8988T (cell line): ENCODE results near the gene NAA80.
"Not testable (repeated sequence)": the region's sequence is repeated elsewhere in the genome, so short reads cannot be mapped to it uniquely, and the experiment has no call there.

ENCODE experiments used
- DNase-seq: peaks from one replicate; pipeline ENCODE4 v3.0.0; 2011

NAA80 gene

DNA sequence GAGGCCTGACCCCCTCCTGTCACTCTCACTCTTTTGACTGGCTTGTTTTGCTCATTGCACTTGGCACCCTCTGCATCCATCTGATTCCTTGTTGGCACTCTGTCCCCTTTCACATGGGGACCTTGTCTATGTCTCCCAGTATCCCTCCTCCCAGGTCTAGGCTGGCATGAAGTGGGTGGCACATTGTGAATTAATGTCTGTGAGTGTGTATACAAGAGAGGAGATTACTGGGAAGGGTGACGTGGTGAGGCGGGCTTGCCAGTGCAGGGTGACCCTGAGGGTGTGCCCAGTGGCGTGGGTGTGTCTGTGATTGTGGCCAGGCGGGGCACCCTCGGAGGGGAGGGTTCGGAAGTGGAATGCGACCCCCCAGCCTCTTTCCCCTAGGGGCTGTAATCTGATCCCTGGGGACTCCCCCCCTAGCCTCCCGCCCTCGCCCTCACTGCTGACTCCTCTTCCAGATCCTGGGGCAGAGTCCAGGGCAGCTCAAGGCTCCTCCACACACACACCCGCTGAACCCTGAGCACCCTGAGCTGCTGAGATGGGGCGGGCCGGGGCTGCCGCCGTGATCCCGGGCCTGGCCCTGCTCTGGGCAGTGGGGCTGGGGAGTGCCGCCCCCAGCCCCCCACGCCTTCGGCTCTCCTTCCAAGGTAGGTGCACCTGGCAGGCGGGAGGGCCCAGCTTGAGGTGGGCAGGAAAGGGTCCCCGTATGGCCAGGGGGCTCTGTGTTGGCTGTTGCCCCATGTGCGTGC, 30.3 kb downstream of the NAA80 start, which contains the start of gene SEMA3B:
TSS of gene SEMA3B (plus strand) at position 445 of the 749 bp plus-strand sequence. CDS start at position 539, 94 bp downstream.
- no peak for DNase-seq

DNA sequence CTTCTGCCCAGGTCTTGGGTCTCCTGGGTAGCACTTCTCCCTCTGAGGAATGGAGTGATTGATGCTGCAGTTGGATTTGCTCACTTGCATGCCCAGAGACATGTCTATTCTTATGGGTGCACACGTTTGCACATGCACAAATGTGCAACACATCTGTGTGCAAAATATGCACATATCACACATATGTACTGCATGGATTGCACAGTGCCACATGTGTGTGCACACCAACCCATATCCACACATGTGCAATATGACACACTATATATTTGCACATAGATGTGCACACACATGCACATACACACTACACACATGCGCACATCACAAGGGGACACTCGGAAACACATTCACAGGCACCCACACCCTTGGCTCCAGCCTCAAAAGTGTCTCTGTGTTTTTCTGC, 30.9 kb downstream of the NAA80 start:
- no peak for DNase-seq

DNA sequence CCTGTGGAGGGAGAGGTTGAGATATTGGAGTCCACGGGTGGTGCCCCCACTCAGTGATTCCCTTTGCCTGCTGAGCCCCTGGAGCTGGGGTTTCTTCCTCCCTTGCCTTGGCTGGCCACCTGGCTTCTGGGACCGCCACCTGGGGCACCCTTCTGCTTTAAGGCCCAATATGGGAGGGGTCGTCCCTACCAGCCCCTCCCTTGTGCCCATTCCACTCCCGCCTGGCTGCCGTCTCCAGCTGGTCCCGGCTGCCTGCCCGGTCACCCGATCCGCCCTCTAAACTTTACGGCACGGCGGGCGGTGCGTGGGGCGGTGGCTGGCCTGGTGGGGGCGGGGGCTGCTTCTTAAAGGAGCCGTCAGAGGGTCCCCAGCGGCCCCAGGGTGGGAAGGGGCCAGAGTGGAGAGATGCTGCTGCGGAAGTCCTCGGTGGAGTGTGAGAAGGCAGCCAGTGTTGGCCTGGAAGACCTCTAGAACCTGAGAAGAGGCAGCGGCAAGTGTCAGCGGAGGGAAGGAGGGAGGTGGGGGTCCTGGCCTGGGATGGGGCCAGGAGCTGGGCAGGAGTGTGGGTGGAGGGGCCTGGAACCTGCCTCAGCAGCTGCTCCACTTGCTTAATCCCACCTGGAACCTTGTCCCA, 31.8 kb downstream of the NAA80 start:
- DNase-seq, result no peak

DNA sequence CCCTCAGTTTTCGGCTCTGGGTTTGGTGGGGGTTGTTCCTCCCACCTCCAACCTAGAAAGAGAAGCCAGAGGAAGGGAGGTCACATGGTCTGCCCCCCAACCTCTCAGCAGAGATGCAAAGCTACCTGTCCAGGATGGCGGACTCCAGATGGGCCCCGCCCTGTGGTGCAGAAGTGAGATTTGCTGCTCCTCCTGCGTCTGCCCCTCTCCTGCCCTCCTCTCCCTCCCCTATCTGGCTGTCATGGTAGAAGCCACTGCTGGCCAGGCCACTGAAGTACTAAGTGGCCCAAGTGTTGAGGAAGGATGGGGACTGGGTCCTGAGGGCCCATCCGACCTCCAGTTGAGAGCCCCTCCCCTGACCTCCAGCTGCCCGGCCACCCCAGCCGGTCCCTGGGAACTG, 32.4 kb downstream of the NAA80 start:
- DNase-seq, result no peak

DNA sequence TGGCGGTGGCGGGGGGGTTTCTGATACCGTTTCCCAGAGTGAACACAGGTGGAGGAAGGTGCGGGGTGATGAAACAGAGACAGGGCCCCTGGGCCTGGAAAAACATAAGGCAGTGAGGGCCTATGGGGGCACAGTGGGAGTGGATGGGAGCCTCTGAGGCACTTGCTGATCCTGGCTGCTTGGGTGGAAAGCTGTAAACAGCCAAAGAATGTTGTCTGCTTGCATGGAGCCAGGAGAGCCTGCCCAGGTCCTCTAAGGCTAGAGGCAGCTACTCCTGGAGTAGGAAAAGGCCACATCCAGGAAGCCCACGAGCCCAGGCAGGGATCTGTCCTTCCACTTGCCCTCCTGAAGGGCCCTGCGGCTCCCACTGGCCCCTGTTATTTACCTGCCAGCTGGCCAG, 33.2 kb downstream of the NAA80 start:
- no peak for DNase-seq

DNA sequence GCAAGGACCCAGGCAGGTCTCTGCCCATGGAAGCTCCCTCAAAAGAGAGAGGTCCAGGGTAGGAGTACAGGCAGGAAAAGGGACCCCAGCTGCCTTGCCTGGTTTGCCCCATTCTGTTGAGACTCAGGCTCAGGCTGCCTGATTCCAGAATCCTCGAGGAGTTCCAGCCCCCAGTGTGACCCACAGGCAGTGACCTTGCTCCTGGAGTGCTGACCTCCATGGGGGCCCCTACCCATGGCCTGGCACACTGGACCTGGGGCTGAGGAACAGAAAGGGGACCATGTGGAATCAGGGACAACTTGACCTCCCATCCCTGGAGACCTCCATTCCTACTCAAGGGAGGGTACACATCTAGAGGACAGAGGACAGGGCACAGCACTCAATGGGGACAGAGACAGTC, 33.6 kb downstream of the NAA80 start:
- DNase-seq, result no peak

DNA sequence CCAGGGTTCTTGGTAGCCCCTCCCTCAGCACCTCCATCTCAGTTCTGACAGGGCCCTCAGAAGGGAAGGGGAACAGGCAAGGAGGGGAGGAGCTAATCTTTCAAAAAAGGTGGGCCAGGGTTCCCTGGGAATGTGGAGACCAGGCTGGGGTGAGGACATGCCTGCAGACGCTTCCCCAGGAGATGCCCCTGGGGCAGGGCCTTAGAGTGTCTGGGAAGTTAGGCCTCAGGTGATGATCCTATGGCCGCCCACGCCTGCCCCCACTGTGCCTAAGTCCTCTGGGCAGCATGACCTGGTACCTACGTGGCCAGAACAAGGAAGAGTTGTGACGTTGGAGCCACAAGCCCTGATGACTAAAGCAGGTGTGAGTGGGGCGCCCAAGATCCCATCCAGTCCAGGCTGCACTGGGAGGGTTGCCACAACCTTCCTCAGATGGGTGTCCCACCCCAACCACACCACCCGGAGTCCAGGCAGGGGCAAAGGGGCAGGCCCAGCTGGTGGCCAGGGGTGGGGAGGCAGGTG, 34.2 kb downstream of the NAA80 start:
- DNase-seq, result no peak

DNA sequence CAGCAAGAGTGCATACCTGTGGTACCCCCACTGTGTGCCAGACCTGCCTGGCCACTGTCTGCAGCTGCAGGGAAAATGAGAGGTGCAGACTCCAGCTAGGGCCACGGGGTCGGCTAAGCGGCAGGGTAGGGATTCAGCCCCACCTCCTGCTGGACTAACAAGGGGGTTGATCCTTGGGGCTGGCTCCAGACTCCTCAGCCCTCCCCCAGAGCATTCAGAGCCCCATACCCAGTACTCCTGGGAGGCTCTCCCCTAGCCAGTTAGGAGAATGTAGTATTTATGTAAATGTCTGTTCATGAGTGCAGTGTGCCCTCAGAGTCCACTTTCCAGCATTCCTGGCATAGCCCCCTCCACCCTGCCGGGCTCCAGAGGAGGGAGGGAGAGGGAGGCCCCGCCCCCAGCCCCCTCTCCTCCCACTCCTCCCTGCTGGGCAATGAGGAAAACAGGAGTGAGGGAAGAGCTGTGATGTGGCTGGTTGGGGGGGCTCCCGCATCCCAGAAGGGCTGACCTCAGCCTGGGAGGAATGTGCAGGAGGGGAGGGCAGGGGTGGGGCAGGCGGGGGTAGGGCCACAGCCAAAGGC, 34.7 kb downstream of the NAA80 start:
- DNase-seq, result peak; percentile 82

DNA sequence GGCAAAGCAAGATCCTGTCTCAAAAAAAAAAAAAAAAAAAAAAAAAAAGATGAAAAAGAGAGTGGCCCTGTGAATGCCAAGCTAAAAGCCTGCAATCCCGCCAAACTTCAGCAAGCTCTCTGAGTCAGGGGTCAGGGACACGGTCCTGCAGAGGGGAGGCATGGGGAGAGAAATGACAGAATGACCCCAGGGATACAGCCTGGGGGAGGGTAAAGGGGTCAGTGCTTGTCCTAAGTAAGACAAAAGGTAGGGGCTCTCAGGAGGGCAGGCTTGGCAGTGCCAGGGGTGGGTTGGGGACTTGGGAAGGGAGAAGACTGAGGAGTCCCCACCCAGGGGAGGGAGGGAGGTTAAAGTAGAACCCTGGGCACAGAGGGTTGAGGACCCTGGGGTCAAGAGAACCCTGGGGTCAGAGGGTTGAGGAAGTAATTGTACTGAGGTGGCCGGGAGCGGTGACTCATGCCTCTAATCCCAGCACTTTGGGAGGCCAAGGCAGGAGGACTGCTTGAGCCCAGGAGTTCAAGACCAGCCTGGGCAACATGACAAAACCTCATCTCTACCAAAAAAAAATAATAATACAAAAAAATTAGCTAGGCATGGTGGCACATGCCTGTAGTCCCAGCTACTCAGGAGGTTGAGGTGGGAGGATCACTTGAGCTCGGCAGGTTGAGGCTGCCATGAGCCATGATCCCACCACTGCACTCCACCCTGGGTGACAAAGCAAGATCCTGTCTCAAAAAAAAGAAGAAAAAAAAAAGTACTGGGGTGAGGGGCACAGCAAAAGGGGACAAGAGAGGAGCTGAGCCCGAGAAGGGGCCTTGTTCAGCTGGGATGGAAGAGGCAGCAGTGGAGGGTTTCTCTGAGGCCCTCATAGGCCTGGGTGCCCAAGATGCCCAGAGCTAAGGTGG, 35.5 kb downstream of the NAA80 start:
- no peak for DNase-seq

DNA sequence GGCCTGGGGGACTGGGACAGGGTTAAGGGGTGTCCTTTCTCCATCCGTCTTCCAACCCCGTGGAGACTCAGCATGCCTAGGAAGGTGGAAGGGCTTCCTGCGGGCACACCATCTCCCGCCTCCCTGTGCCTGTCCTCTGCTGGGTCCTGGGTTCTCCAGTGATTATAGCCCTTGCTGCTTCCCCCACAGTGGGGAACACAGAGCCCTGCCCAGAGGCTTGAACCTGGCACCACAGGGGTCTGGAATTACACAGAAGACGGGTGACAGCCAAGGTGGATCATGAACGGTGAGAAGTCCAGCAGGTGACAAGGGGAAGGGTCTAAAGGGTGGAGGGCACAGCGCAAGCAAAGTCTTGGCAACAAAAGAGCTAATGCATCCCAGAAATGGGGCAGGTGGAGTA, 36.4 kb downstream of the NAA80 start:
- DNase-seq, result no peak

DNA sequence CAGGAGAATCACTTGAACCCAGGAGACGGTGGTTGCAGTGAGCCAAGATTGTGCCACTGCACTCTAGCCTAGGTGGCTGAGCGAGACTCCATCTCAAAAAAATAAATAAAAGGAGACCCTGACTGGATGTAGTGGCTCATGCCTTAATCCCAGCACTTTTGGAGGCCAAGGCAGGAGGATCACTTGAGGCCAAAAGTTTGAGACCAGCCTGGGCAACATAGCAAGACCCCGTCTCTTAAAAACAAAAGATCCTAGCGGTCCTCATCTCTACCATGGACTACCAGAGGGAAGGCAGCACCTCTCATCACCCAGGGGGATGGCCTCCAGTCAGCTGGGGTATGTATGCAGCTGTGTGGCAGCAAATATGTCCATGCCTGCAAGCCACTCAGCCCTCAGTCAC, 37.0 kb downstream of the NAA80 start:
- DNase-seq, result not testable (repeated sequence)

DNA sequence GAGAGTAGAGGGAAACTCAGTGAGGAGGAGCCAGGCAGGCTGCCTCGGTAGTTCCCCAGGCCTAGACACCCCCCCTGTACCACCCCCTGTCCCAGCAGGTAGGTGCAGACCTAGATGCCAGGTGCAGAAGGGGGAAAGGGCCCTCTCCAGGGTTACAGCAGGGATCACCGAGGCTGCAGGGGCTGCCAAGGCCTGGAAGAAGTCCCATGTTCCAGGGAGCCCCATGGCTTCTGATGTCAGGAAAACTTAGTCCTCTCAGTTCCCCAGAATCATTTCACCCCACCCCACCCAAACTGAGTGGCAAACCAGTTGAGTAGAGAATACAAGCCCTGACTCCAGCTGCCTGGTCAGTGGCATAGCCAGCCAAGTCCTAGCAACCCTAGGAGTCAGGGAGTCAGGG, 37.7 kb downstream of the NAA80 start:
- DNase-seq, result no peak

DNA sequence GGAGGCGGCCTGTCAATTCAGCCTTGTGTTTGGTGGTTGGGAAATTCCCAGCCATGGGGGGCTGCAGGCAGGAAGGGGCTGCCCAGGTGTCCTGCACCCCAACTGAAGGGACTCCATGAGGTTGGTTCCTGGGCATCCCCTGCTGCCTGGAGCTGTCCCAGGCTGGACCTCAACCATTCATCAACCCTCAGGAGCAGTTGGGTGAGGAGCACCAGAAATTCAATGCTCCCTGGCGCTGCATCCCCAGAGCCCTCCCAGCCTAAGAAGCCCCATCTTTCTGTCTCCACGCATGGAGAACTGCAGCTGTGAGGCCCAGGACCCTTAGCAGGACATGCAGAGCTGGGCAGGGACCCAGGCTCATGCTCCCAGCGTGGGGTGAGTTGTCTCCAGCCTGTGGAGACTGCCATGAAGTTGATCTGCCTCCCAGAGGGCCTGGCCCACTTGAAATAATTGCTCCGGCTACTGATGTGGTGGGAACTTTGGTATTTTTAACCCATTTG, 38.2 kb downstream of the NAA80 start:
- DNase-seq, result no peak

DNA sequence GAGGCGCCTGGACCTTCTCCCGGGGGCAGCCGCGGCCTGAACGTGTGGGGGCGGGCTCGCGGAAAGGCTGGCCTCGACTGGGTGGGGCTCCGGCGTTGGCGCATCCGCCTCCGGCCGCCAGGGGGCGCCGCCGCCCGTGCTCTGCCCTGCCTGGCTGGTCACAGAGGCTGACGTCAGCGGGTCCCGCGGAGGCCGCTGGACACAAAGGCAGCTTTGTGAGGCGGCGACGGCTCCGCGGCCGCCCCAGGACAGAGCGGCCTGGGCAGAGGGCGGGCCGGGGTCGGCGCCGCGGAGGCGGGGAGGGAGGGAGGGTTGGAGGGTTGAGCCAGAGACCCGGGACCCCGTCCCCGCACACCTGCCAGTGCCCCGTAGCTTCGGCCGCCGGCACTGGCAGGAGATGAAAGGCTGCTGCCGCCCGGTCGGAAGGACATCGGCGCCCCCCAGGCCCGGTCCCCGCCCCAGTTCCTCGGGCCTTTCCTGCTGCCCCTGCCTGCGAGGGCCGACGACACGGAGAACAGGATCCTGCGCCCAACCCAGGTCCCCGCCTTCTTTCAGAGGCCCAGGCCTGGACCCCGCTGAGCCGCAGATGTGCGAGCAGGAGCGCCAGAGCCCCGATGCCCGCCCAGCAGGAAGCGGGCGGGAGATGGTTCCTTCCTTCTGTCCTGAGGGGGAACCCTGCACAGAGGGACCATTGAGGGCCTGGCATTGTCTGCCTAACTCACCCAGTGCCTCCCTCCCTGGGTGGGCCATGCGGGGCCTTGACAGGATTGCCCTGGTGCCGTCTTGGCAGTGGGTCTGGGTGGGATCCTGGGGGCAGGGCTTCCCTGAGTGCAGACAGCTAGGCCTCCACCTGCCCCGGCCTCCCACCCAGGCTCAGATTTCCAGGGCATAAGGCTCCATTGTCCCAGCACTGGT, 38.9 kb downstream of the NAA80 start:
- DNase-seq, result peak; percentile 100

DNA sequence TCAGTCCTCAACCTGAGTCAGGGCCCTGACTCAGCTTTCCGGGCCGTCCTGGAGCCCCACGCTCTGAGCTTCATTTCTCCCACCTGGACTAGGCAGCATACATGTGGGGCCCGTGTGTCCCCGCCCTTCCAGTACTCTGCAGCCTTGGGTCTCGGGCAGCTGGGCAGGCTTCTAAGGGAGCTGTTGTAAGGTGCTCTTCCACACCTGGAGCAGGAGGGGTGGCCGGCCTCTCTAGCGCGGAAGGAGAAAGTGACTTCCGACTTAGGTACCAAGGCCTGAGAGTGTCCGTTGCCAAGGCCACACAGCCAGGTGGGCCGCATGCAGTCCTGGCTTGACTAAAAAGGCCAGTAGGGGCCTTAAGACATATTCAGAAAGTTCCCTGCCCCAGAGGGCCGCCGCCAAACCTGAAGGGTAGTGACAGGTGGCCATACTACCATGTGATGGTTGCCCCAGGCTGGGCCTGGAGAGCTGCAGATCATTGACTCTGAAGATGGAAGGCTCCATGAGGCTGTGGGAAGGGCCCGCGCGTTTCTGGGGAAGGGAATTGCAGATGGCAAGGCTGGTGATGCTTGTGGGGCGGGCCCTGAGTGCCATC, 39.7 kb downstream of the NAA80 start:
- DNase-seq, result no peak

DNA sequence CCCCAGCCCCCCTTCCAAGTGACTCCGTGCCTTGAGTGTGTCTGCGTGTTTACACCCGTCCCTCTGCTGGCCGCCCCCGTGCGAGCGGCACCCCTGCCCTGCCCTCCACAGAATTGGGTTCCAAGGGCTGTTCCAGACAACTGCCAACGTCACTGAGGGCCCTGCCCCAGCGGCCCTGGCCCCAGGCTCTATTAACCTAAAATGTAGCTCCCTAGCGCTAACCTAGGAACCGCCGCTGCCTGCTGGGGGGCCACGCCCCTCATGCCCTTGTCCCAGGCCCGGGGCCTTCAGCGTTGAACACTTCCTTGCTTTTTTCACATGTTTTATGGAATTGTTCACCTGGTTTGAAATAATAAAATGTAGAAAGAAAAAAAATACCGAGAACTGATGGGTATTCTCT, 40.2 kb downstream of the NAA80 start:
- DNase-seq, result no peak

DNA sequence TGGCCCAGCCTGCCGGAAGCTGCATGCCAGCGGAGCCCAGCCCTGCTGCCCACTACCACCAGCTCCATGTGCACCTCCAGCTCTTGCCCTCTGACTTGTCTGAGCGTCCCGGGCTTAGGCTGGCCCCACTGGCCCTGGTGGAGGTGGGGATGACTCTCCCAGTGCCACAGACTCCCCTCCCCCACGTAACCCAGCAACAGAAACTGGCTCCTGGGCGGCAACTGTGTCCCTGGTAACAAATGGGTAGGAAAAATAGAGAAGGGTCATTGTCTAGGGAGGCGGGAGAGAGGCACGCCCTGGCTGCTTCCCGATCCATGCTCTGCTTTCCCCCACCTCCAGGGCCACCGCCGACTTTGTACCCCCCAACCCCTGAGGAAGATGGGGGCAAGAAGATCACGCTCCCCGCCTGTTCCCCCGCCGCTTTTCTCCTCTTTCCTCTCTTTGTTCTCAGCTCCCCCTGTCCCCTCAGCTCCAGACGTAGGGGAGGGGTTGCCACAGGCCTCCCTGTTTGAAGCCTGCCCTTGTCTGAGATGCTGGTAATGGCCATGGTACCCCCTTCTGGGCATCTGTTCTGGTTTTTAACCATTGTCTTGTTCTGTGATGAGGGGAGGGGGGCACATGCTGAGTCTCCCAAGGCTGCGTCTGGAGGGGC, 41.0 kb downstream of the NAA80 start:
- no peak for DNase-seq

DNA sequence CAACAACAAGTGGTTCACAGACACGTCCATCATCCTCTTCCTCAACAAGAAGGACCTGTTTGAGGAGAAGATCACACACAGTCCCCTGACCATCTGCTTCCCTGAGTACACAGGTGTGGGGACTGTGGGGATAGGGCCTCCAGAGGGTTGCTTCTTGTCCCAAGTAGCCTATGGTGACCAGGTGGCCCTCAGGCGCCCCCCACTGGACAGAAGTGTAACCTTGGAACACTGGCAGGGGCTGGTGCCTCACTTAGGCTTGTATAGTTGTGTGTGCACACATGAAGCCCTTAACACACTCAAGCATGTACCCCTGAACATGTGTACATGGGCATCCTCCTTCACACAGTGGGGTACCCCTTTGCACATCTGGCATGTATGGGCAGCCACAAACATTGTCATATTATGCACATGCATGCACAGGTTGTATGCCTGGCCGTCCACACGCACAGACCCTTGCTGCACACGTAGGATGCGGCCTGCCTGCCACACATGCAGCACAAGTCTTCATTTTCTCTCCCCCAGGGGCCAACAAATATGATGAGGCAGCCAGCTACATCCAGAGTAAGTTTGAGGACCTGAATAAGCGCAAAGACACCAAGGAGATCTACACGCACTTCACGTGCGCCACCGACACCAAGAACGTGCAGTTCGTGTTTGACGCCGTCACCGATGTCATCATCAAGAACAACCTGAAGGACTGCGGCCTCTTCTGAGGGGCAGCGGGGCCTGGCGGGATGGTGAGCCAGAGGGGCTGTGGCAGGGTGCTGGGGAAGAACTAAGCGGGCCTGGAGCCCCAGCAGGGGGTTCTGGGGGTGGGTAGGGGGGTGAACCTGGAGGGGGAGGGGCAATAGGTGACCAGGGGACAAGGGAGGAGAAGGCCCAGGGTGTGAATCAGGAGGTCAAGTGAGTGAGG, 42.0 kb downstream of the NAA80 start:
- DNase-seq, result peak; percentile 77

DNA sequence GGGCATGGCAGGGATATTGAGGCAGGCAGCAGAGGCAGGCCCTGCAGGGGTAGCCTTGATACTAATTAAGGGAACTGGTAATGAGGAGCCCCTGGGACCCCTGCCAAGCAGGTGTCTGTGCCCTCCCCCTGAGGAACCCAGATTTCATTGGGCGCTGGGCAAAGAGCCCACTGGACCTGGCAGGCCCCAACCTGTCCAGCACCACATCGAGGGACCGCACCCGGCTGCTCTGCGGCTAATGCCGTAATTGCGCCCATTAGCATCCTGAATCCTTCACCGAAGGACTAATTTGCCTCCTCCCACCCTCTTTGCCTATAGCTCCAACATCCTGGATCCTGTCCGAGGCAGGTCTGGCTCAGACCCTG, 44.0 kb downstream of the NAA80 start:
- DNase-seq, result no peak
